Mononuclear cell (primary cell): ENCODE results near the gene UBR7. TPM values are rescaled to one million over a fixed set of nuclear protein-coding genes. Genes with fewer than 3 reads are reported as not detected.
"Not testable (repeated sequence)": the region's sequence is repeated elsewhere in the genome, so short reads cannot be mapped to it uniquely, and the experiment has no call there.

Source experiments
- H3K27me3 ChIP-seq: 2 replicates; pipeline ENCODE4 v1.6.0; 2011; ENCODE audit warnings: low read length, control low read depth; ENCODE audit not compliant: insufficient read depth
- H3K4me1 ChIP-seq: 2 replicates; pipeline ENCODE4 v1.5.1; 2011; ENCODE audit warnings: mild to moderate bottlenecking, low read length, control low read depth; ENCODE audit not compliant: insufficient read depth
- H3K4me3 ChIP-seq: 2 replicates; pipeline ENCODE4 v1.5.1; 2011; ENCODE audit warnings: mild to moderate bottlenecking, low read length, moderate library complexity
- H3K9me3 ChIP-seq: 2 replicates; pipeline ENCODE4 v1.5.1; 2011; ENCODE audit warnings: low read depth, mild to moderate bottlenecking, control low read depth, low read length
- total RNA-seq: library from RNA; depleted of rRNA; stranded (reverse); fragments of >200 nt; gene quantifications from one replicate; pipeline ENCODE4 v1.2.3, GENCODE V29; 2012

Gene UBR7
- 12.0 TPM for total RNA-seq

GRCh38 chr14:93206793-93207467, at the start of gene UBR7, which contains the start of gene GON7:
UBR7 (plus strand) TSS chr14:93207256; CDS start chr14:93207292, 36 bp downstream.
GON7 (minus strand) TSS chr14:93207065; CDS start chr14:93207037, 28 bp downstream.
- Histone ChIP-seq H3K9me3 (no peaks in the 10 kb centered on the region), H3K4me3 (peak within 1 kb of the TSS; percentile 74), H3K4me1 (peaks cover 44% of the 10 kb centered on the region), H3K27me3 (no peaks in the 10 kb centered on the region)

- H3K9me3 ChIP-seq, H3K4me1 ChIP-seq, H3K4me3 ChIP-seq, H3K27me3 ChIP-seq: not testable (repeated sequence)
Measured at GRCh38 chr14:93158349-93158748, 48.7 kb upstream of the UBR7 start.

DNA sequence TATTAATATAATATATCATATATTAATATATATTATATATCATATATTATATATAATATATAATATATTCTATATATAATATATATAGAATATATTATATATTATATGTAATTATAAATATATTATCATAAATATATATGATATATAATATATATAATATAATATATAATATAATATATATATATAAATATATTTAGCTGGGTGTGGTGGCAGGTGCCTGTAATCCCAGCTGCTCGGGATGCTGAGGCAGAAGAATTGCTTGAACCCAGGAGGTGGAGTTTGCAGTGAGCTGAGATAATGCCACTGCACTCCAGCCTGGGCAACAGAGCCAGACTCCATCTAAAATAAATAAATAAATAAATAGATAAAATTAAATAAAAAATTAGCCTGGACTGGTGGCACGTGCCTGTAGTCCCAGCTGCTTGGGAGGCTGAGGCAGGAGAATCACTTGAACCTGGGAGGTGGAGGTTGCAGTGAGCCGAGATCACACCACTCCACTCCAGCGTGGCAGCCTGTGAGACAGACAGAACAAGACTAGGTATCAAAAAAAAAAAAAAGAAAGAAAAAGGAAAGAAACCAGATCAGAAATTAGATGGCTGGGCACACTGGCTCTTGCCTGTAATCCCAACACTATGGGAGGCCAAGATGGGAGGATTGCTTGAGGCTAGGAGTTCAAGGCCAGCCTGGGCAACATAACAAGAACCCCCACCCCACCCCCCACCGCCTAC, 47.3 kb upstream of the UBR7 start:
- not testable (repeated sequence) for H3K27me3 ChIP-seq, H3K4me3 ChIP-seq, H3K4me1 ChIP-seq, H3K9me3 ChIP-seq

GRCh38 chr14:93160353-93160801, 46.7 kb upstream of the UBR7 start:
- Histone ChIP-seq H3K9me3 (no peaks in the 10 kb centered on the region), H3K4me1 (no peaks in the 10 kb centered on the region), H3K4me3 (no peak overlapping the region), H3K27me3 (no peaks in the 10 kb centered on the region)

DNA sequence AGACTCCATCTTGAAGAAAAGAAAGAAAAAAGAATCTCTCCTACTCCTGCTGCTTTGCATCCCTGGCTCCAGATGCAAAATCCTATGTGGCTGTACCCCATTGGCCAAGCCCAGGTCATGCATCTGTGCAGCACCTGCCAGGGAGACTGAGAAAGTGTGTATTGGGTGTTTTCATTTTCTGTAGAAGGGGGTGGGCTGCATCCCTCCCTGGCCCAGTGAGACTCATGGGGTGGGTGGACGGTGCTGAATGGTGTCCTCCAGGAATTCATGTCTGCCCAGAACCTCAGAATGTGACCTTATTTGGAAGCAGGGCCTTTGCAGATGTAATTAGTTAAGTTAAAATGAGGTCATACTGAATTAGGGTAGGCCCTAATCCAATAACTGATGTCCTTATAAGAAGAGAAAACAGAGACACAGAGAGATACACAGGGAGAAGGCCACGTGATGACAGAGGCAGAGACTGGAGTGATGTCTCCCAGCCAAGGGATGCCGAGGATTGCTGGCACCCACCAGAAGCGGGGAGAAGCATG, 45.6 kb upstream of the UBR7 start:
- H3K9me3 ChIP-seq, result no peaks in the 10 kb centered on the region
- H3K27me3 ChIP-seq, result no peaks in the 10 kb centered on the region
- no peaks in the 10 kb centered on the region for H3K4me1 ChIP-seq
- H3K4me3 ChIP-seq, result no peak overlapping the region

GRCh38 chr14:93163564-93163963, 43.5 kb upstream of the UBR7 start:
- Histone ChIP-seq H3K9me3 (no peaks in the 10 kb centered on the region), H3K4me3 (no peak overlapping the region), H3K4me1 (no peaks in the 10 kb centered on the region), H3K27me3 (no peaks in the 10 kb centered on the region)

DNA sequence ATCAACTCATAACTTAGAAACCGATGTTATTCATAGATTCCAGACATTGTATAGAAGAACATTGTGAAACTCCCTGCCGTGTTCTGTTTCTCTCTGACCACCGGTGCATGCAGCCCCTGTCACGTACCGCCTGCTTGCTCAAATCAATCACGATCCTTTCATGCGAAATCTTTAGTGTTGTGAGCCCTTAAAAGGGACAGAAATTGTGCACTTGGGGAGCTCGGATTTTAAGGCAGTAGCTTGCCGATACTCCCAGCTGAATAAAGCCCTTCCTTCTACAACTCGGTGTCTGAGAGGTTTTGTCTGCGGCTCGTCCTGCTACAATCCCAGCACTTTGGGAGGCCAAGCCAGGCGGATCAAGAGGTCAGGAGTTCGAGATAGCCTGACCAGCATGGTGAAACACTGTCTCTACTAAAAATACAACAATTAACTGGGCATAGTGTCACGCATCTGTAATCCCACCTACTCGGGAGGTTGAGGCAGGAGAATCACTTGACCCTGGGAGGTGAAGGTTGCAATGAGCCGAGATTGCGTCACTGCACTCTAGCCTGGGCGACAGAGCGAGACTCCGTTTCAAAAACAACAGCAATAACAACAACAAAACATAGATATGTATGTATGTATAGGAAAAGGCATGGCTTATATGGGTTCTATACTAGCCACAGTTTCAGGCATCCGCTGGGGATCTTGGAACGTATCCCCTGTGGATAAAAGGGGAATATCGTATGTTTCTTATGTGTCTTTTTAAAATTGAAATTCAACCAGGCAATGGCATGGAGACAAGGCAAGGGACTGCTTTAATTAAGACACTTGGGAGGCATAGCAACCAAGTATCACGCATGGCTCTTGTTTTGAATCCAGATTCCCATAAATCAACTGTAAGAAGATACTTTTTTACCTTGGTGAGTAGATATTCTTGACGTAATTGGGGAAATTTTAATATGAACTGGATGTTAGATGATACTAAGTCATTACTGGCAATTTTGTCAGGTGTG, 41.5 kb upstream of the UBR7 start:
- H3K4me3 ChIP-seq, H3K9me3 ChIP-seq, H3K27me3 ChIP-seq, H3K4me1 ChIP-seq: not testable (repeated sequence)

DNA sequence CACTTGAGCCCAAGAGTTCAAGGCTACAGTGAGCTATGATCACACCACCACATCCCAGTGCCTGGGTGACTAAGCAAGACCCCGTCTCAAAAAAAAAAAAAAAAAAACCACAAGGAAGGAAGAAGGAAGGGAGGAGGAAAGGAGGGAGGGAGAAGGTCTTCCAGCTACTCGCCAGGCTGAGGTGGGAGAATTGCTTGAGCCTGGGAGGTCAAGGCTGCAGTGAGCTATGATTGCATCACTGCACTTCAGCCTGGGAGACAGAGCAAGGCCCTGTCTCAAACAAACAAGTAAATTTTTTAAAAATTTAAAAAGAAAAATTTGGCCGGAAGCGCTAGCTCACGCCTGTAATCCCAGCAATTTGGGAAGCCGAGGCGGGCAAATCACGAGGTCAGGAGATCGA, 38.4 kb upstream of the UBR7 start:
- not testable (repeated sequence) for H3K27me3 ChIP-seq, H3K4me1 ChIP-seq, H3K9me3 ChIP-seq, H3K4me3 ChIP-seq

- not testable (repeated sequence) for H3K4me3 ChIP-seq, H3K4me1 ChIP-seq, H3K27me3 ChIP-seq, H3K9me3 ChIP-seq
Measured at GRCh38 chr14:93169619-93170018, 37.4 kb upstream of the UBR7 start.

DNA sequence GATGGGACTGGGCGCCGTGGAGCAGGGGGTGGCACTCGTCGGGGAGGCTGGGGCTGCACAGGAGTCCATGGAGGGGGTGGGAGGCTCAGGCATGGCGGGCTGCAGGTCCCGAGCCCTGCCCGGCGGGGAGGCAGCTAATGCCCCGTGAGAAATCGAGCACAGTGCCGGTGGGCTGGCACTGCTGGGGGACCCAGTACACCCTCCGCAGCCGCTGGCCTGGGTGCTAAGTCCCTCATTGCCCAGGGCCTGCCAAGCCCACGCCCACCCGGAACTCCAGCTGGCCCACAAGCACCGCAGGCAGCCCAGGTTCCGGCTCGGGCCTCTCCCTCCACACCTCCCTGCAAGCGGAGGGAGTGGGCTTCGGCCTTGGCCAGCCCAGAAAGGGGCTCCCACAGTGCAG, 36.9 kb upstream of the UBR7 start:
- H3K9me3 ChIP-seq, H3K4me1 ChIP-seq, H3K27me3 ChIP-seq, H3K4me3 ChIP-seq: not testable (repeated sequence)

- no peak overlapping the region for H3K4me3 ChIP-seq
- no peaks in the 10 kb centered on the region for H3K27me3 ChIP-seq
- H3K4me1 ChIP-seq, result no peaks in the 10 kb centered on the region
- H3K9me3 ChIP-seq, result no peaks in the 10 kb centered on the region
Measured at GRCh38 chr14:93171376-93171775, 35.7 kb upstream of the UBR7 start.

DNA sequence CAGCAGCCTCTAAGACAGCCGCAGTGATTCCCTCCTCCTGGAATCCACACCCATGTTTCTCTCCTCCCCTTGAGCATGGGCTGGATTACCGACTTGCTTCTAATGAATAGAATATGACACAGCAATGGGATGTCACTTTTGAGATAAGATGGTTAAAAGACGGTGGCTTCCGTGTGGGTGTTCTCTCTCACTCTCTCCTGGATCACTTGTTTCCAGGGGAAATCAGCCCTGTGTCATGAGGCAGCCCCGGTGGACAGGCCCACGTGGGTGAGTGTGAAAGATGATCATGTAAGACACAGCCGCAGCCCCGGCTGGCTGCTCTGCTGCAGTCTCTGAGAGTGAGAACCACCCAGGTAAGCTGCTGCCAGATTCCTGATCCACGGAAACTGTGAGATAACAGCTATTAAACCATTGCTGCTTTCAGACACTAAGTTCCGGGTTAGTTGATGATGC, 33.1 kb upstream of the UBR7 start:
- no peak overlapping the region for H3K4me3 ChIP-seq
- H3K4me1 ChIP-seq, result no peaks in the 10 kb centered on the region

GRCh38 chr14:93174731-93175130, 32.3 kb upstream of the UBR7 start:
- not testable (repeated sequence) for H3K4me3 ChIP-seq, H3K27me3 ChIP-seq, H3K9me3 ChIP-seq, H3K4me1 ChIP-seq

More for the DNA sequence above, 33.1 kb upstream of the UBR7 start:
- Histone ChIP-seq H3K27me3 (no peaks in the 10 kb centered on the region), H3K9me3 (no peaks in the 10 kb centered on the region)

DNA sequence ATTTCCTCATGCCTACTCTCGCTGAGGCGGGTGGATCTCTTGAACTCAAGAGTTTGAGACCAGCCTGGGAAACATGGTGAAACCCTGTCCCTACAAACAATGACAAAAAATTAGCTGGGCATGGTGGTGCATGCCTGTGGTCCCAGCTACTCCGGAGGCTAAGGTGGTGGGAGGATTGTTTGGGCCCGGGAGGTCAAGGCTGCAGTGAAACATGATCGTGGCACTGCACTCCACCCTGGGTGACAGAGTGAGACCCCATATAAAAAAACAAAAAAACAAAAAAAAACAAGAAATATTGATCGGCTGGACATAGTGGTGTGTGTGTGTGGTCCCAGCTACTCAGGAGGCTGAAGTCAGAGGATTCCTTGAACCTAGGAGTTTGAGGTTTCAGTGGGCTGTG, 31.6 kb upstream of the UBR7 start:
- Histone ChIP-seq H3K9me3 (no peaks in the 10 kb centered on the region), H3K27me3 (no peaks in the 10 kb centered on the region), H3K4me3 (no peak overlapping the region), H3K4me1 (no peaks in the 10 kb centered on the region)
